Embryonic facial prominence (tissue), 1 donor: ENCODE data around the gene XXYLT1.
A peak's percentile ranks its signal among the peaks of the same experiment; 100 is the strongest.
"Not testable (repeated sequence)": the region's sequence is repeated elsewhere in the genome, so short reads cannot be mapped to it uniquely, and the experiment has no call there.

Source experiments
- DNase-seq: peaks from one replicate; pipeline ENCODE4 v3.0.0-alpha.2; 2016; ENCODE audit errors: extremely low spot score

Gene XXYLT1

DNA sequence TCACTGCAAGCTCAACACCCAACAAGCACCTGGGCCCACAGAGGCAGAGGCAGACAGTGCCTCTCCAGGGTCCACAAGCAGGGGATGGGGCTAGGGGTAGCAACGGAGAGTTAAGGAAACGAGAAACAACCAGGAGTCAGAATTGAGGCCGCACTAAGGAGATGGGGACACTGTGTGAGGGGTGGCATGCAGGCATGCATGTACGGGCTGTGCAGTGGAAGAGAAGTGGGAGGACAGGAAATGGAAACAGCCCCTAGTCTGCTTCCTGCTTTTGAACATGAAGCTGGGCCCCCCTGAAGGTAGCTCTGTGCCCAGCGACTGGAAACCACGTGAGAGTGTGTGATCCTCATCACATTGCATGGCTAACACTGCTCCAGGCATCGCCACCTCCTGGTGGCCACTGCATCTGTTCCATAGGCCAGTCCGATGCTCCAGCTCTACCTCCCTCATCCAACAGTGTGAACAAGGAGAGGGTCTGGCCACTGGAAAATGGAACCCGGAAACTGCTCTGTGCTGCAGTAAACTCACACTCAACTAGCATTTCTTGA, 44.0 kb downstream of the XXYLT1 start:
- DNase-seq = no peak

GRCh38 chr3:195226445-195226844, 44.5 kb downstream of the XXYLT1 start:
- DNase-seq = no peak

DNA sequence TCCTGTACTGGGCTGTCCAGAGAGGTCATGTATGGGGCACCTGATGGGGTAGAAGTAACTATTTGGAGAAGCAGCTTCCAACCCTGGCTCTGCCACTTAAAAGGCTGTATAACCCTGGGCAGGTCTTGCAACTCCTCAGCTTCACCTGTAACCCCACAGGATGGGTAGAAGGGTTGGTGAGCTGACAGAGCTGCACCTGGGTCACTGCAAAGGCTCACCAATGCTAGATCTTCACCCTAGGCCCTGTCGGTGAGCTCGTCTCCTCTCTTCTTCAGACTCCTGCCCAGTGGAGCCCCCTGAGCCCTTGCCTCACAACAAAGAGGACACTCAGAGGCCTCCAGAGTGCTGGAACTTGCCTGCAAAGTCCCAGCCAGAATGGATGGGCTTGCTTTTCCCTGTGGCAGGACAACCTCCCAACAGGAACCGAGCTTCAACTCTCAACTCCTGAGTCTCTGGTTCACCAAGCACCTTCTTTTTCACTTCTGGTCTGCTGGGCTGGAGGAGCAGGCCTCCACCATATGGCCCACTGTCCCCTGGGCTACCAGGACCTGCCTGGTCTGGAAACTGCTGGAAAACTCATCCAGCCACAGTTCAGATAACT, 45.9 kb downstream of the XXYLT1 start:
- no peak for DNase-seq

DNA sequence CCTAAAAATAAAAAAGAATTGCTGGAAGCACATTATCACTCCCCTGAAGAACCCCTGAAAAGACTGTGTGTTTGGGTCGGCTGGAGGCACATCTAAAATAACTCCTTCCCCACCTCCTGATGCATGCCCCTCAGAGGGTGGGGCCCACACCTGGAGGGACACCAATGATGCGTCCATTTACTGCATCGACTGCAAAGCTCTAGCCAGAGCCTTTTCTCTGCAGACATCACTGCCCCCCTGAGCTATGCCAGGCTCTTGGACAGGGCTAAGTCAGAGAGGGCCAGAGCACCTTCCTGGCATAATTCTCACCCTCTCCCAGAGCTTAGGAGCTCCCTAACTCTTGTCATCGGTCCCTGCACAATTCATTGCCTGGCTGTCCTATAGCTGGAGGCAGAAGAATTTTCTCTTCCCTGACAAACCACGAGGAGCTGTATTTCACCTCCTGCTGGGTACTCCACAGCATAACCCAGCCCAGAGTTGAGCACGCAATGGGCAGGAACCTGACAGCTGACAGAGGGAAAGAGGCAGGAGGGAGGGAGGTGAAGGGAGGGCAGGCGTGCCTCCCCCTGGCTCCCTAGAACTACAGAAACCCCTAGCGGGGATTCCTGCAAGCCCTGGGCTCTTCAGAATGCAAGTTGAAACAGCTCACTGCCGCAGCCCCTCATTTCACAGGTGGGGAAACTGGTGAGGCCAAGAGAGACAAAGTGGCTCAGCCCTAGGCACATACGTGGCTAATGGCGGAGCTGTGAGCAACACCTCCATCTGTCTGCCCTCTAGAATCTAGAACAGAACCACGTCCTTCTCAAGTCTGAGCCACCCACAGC, 46.6 kb downstream of the XXYLT1 start:
- DNase-seq = no peak

DNA sequence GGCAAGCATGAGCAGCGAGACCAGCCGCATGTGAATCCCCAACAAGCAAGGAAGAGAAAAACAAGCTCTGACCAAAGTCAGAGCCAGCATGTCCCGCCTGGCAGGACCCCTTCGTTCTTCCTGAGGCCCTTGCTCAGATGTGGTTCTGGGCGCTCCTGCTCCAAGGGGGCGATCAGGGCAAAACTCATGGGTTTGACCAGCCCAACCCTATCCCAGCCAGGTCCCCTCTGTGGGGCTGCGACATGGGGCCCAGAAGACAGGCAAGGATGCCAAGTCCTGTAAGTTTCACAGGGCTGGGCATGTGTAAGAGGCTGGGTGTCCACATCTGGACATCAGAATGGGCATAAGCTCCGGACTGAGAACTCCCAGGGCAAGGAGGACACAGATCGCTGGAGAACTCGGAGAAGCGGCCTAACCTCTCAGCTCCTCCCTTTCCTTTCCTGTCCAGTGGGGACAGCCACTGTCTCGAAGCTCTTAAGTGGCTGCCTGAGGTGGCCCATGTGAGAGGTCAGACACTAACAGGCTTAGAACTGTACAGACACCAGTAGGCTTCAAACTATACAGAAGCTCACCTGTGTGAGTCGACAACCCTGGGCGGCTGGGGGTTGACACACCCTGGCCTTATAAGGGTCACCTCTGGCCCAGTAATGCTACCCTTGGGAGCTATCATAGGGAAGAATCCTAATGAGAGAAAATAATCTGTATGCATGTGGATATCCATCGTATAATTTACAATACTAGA, 48.9 kb downstream of the XXYLT1 start:
- DNase-seq = no peak

GRCh38 chr3:195221015-195221853, 49.7 kb downstream of the XXYLT1 start:
- DNase-seq = no peak

- no peak for DNase-seq
Measured at GRCh38 chr3:195219351-195220230, 51.4 kb downstream of the XXYLT1 start.

DNA sequence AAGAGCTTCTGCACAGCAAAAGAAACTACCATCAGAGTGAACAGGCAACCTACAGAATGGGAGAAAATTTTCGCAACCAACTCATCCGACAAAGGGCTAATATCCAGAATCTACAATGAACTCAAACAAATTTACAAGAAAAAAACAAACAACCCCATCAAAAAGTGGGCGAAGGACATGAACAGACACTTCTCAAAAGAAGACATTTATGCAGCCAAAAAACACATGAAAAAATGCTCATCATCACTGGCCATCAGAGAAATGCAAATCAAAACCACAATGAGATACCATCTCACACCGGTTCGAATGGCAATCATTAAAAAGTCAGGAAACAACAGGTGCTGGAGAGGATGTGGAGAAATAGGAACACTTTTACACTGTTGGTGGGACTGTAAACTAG, 52.6 kb downstream of the XXYLT1 start:
- not testable (repeated sequence) for DNase-seq

GRCh38 chr3:195215576-195215975, 55.4 kb downstream of the XXYLT1 start:
- DNase-seq = not testable (repeated sequence)

DNA sequence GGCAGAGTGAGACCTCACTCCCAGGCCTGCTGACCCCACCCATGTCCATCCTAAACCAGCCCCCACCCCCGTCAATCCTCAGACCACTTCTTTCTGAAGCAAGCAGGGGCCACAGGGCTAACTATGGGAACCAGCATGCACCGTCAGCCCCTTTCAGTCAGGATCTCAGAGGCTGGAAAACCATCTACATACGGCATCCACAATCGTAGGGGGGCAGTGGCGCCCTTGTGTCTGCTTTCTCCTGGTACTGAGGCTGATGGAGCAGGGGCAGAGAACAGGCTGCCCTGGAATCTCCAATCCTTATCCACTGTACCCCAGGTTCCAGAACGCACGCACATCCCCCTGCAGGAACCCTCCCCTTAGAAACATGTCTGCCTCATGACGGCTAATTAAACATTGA, 56.6 kb downstream of the XXYLT1 start:
- DNase-seq = no peak

- DNase-seq = no peak
Measured at GRCh38 chr3:195213639-195214315, 57.2 kb downstream of the XXYLT1 start.

DNA sequence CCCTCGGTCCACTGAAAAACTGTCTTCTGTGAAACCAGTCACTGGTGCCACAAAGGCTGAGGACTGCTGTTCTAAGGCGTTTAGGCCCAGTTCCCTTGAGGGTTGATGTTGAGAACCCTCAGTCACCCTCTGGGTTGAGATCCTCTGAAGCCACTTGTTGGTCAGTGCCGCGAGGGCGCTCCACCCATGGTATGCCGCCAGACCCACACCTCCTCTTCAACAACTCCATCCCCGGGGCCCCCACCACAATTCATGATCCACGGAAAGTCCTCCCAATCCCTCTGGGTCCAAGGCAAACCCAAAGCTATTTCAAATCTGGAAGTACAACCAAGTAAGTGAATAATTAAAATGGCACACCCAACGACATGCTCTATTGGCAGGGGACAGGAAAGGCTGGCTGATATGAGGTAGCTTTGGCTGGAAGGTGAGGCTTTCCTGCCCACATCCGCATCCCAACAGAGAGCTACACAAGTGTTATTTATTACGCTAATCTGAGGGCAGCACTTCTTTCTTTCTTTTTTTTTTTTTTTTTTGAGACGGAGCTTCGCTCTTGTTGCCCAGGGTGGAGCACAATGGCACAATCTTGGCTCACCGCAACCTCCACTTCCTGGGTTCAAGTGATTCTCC, 58.1 kb downstream of the XXYLT1 start:
- no peak for DNase-seq

DNA sequence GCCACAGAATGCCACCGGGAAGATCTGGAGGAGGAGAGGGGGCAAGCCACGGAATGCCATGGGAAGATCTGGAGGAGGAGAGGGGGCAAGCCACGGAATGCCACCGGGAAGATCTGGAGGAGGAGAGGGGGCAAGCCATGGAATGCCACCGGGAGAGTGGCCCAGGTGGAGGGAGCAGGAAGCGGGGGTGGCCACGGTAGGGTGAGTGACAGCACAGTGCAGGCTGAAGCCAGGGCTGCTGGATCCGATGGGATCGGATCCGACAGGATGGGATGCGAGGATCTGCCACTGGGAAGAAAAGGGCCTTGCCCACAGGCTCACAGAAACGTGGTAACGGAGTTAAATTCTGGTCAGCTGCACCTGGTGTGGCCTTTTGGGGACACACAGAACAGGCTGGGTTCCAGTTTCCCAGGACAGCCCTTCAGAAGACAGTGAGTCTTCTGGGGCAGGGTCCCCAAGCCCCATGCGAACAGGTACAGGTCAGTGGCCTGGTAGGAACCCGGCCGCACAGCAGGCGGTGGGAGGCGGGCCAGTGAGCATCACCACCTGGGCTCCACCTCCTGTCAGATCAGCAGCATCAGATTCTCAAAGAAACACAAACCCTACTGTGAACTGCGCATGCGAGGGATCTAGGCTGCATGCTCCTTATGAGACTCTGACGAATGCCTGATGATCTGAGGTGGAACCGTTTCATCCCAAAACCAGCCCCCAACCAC, 58.8 kb downstream of the XXYLT1 start:
- DNase-seq = no peak

DNA sequence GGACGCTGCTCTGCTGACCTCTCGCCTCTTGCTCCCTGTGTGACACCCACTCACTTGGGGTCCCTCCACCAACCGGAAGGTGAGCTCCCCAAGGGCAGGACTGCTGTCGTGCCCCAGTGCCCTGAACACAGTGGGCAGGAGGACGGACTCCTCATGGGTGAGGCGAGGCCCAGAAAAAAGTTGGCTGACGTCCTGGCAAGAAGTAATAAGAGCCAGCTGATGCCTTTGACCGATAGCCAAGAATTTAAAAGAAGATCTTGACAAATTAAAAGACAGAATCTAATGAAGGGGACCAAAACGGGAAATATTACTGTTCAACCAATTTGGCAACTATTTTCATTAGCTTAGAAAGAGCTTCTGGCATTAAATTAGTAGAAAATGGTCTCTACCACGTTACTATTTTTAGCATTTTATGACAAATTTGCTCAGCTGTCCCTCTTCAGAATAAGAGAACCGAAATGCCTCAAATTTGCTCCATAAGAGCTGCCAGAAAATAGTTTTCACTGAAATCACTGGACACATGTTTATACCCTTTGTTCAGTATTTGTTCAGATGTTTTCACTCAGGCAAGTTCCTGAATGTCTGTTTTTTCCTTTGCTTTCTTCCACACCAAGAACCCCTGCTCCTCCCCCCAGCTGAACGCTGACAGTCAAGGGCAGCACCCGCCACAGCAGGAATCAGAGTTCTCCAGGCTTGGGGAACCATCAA, 60.5 kb downstream of the XXYLT1 start:
- DNase-seq = peak; percentile 75

DNA sequence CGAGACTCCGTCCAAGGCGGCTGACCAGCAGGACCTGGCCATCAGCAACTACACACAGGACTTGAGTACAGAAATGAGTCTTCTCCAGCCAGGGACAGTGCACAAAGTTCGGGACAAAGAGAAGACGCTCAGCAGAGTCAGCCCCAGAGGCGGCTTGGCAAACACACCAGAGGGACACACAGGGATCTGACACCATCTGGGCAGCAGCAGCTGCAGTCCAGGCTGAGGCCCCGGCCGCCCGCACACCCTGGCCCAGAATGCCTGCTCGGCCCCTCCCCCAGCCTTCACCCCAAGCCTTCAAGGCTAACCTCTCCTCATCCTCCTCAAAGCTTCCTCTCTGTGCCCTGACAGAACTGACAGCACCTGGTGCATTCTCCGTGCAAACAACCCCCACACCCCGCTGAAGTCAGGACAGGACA, 61.1 kb downstream of the XXYLT1 start:
- DNase-seq = no peak

GRCh38 chr3:195209083-195209846, 61.7 kb downstream of the XXYLT1 start:
- no peak for DNase-seq

- no peak for DNase-seq
Measured at GRCh38 chr3:195208631-195209030, 62.3 kb downstream of the XXYLT1 start.
